Transverse colon (tissue), 4 donors: ENCODE measurements around the gene SYT1. TPM values are rescaled to one million over a fixed set of nuclear protein-coding genes. Genes with fewer than 3 reads are reported as not detected.

Experiments used
- DNase-seq: peaks from one replicate; pipeline ENCODE4 v3.0.0-alpha.2; 2019
- H3K27ac ChIP-seq, 4 donors: fragments of 200-600 bp; sonication (generic); 2 replicates each; pipeline ENCODE4 v1.5.1; 2016 to 2018; ENCODE audit warnings: inconsistent platforms in 4 of 4
- H3K27me3 ChIP-seq: fragments of 200-600 bp; sonication (generic); 2 replicates; pipeline ENCODE4 v1.5.1; 2017; ENCODE audit warnings: inconsistent platforms
- H3K36me3 ChIP-seq, 4 donors: fragments of 200-600 bp; sonication (generic); 2 replicates each; pipeline ENCODE4 v1.5.1; 2017 to 2019; ENCODE audit warnings: inconsistent platforms in 4 of 4
- H3K4me1 ChIP-seq, 4 donors: fragments of 200-600 bp; sonication (generic); 2 replicates each; pipeline ENCODE4 v1.5.1; 2017 to 2020; ENCODE audit warnings: inconsistent platforms in 4 of 4
- H3K4me3 ChIP-seq, 4 donors: fragments of 200-600 bp; sonication (generic); 1 replicate in 1 of 4; 2 replicates in 3 of 4; pipeline versions ENCODE4 v1.5.1 to v1.6.1; 2017 to 2019; ENCODE audit warnings: inconsistent platforms in 4 of 4
- H3K9me3 ChIP-seq, 2 donors: fragments of 200-600 bp; sonication (generic); 2 replicates each; pipeline ENCODE4 v1.5.1; 2017 to 2019; ENCODE audit warnings: inconsistent platforms in 2 of 2
- CTCF ChIP-seq, 5 experiments: fragments of 200-600 bp in 3 of 5; fragments of 450-650 bp in 2 of 5; sonication (generic) in 3 of 5; IDR thresholded peaks; 1 replicate in 2 of 5; 2 replicates in 3 of 5; pipeline ENCODE4 v1.5.1; 2016 to 2017; ENCODE audit warnings: antibody characterized with exemption in 5 of 5, inconsistent platforms in 3 of 5, mild to moderate bottlenecking in 2 of 5, moderate library complexity in 1 of 5
- EP300 ChIP-seq: sonication (generic); formaldehyde crosslinking; IDR thresholded peaks from one replicate; pipeline ENCODE4 v1.6.1; 2017; ENCODE audit warnings: antibody characterized with exemption, low read depth
- POLR2A ChIP-seq: fragments of 450-650 bp; IDR thresholded peaks from one replicate; pipeline ENCODE4 v1.6.1; 2016; ENCODE audit warnings: antibody characterized with exemption, mild to moderate bottlenecking, moderate library complexity
- POLR2AphosphoS5 ChIP-seq, 3 donors: sonication (generic); formaldehyde crosslinking; IDR thresholded peaks; one replicate each; pipeline ENCODE4 v1.6.1; 2016; ENCODE audit warnings: antibody characterized with exemption in 3 of 3
- WGBS, 2 donors: methylation state at CpG; one replicate each; pipeline ENCODE4 v1.1.5; 2018; ENCODE audit warnings: low coverage in 1 of 2; 5-methylcytosine and 5-hydroxymethylcytosine counted together
- in situ Hi-C, 4 donors: fragments of 200-750 bp; cut with MboI; loops; one replicate each; pipeline versions ENCODE4 v1.15.0 to v1.15.1; 2017; ENCODE audit warnings: low sequenced_read_pairs in 3 of 4, low pct_ligation_motif_present in 1 of 4, low pct_unique_long_range_greater_than_20kb in 1 of 4
- intact Hi-C: fragments of 100-400 bp; cut with DNase I; formaldehyde crosslinking; loops from one replicate; pipeline ENCODE4 v1.15.1; 2023; ENCODE audit warnings: low total_unique reads
- total RNA-seq, 4 donors: library from RNA; depleted of rRNA; stranded (reverse); fragments of >200 nt; gene quantifications; one replicate each; pipeline ENCODE4 v1.1.0, GENCODE V29; 2016

SYT1 gene
- total RNA-seq, 4 donors from 2014 or later: 0.60 to 4.9 (median 2.1) TPM

DNA sequence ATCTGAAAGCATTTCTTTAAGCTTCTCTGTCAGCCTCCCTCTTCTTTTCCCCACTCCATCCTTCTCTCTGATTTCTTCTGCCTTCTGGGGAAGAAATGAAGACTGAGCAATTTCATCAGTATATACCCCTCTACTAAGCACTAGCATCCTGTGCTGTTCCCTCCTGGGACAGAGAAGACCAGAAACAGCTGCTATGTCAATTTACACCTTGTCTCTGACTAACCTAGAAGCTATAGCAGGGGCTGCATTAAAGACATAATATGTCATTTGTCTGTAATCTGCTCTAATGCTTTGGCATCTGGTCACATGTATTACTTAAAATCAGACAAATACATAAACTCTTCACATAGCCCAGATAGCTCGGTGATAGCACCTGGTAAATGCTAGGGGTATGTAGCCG, 529.3 kb downstream of the SYT1 start:
- Histone ChIP-seq H3K4me3 (no peak overlapping the region), H3K9me3 (no peaks in the 10 kb centered on the region), H3K27me3 (no peaks in the 10 kb centered on the region), H3K27ac (no peak overlapping the region), H3K4me1 (no peaks in the 10 kb centered on the region), H3K36me3 (no peaks in the 10 kb centered on the region)
- WGBS, 2 donors: 88 to 93% methylated on average over 2 of the region's 2 CpGs
- no peak for TF ChIP-seq EP300
- DNase-seq: no peak
- in situ Hi-C loops: loop anchor here in 1 of 4 donors (25.0 kb wide), 1 partner anchor 793 kb away; no protein-coding TSS in a partner anchor
- intact Hi-C loops: no loop called here

GRCh38 chr12:79397609-79398008, 533.0 kb downstream of the SYT1 start:
- H3K4me1 ChIP-seq: no peaks in the 10 kb centered on the region
- DNase-seq: no peak
- 67 to 72% methylated on average over 2 of the region's 2 CpGs for WGBS, 2 donors
- intact Hi-C loops (no loop called here), in situ Hi-C loops (loop anchor here in 1 of 4 donors (25.0 kb wide), 1 partner anchor 790 kb away; no protein-coding TSS in a partner anchor)
- H3K27ac ChIP-seq: no peak overlapping the region
- H3K27me3 ChIP-seq: no peaks in the 10 kb centered on the region
- H3K36me3 ChIP-seq: no peaks in the 10 kb centered on the region
- TF ChIP-seq CTCF (IDR thresholded peaks at IDR 0.05): no peak
- TF ChIP-seq POLR2A: no peak
- TF ChIP-seq POLR2AphosphoS5 (IDR thresholded peaks at IDR 0.05): no peak
- no peak for TF ChIP-seq EP300
- no peaks in the 10 kb centered on the region for H3K9me3 ChIP-seq
- H3K4me3 ChIP-seq: no peak overlapping the region

DNA sequence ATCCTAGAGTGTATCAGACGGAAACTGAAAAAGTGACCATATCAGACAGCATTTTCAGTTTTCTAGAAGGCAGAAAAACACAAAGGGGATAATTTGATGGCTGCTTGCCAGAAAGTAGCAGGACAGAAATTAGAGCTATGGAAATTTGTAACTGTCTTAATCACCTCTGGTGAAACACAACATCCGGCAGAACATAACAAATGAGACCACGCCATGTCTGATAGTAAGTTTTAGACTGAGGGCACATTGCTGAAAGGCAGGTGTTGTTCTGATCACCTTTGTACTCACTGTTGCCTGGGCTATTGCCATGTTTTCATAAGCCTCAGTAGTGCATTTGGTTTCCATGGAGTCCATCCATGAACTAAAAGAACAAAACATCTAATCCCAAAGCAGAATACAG, 535.9 kb downstream of the SYT1 start:
- H3K36me3 ChIP-seq: no peaks in the 10 kb centered on the region
- no peak overlapping the region for H3K4me3 ChIP-seq
- 74 to 88% methylated on average over 3 of the region's 3 CpGs for WGBS, 2 donors
- no peaks in the 10 kb centered on the region for H3K27me3 ChIP-seq
- no peak overlapping the region for H3K27ac ChIP-seq
- DNase-seq: no peak
- H3K9me3 ChIP-seq: no peaks in the 10 kb centered on the region
- in situ Hi-C loops: loop anchor here (10.0 to 25.0 kb wide), 6 partner anchors 137 to 862 kb away; partner anchors contain the start of gene PAWR (in 1 of the 4)
- intact Hi-C loops: loop anchor here (5.0 kb wide), 1 partner anchor 342 kb away; no protein-coding TSS in a partner anchor
- H3K4me1 ChIP-seq: no peaks in the 10 kb centered on the region
- TF ChIP-seq POLR2A: no peak

GRCh38 chr12:79402606-79403005, 538.0 kb downstream of the SYT1 start:
- Histone ChIP-seq H3K9me3 (no peaks in the 10 kb centered on the region), H3K4me3 (no peak overlapping the region), H3K27me3 (no peaks in the 10 kb centered on the region), H3K36me3 (no peaks in the 10 kb centered on the region), H3K27ac (no peak overlapping the region), H3K4me1 (no peaks in the 10 kb centered on the region)
- in situ Hi-C loops: loop anchor here (10.0 to 25.0 kb wide), 6 partner anchors 135 to 860 kb away; partner anchors contain the start of gene PAWR (in 1 of the 4)
- TF ChIP-seq EP300 (no peak), CTCF (IDR thresholded peaks at IDR 0.05) (no peak), POLR2A (no peak), POLR2AphosphoS5 (IDR thresholded peaks at IDR 0.05) (no peak)
- 72 to 76% methylated on average over 2 of the region's 2 CpGs for WGBS, 2 donors
- intact Hi-C loops: loop anchor here (5.0 kb wide), 1 partner anchor 340 kb away; no protein-coding TSS in a partner anchor
- no peak for DNase-seq

- no peaks in the 10 kb centered on the region for H3K27me3 ChIP-seq
- no peak overlapping the region for H3K4me3 ChIP-seq
- H3K36me3 ChIP-seq: no peaks in the 10 kb centered on the region
- no peak overlapping the region for H3K27ac ChIP-seq
- TF ChIP-seq POLR2AphosphoS5 (IDR thresholded peaks at IDR 0.05): no peak
- TF ChIP-seq EP300: no peak
- no peak for TF ChIP-seq POLR2A
- no peak for TF ChIP-seq CTCF (IDR thresholded peaks at IDR 0.05)
- H3K4me1 ChIP-seq: peaks cover 0 to 15% (median 8%) of the 10 kb centered on the region in 4 donors
- no peak for DNase-seq
- in situ Hi-C loops (loop anchor here (10.0 to 25.0 kb wide), 6 partner anchors 130 to 855 kb away; partner anchors contain the start of gene PAWR (in 1 of the 4)), intact Hi-C loops (no loop called here)
- no peaks in the 10 kb centered on the region for H3K9me3 ChIP-seq
- WGBS, 2 donors: 82 to 100% methylated on average over 1 of the region's 1 CpG
These were observed 542.4 kb downstream of the SYT1 start for GRCh38 chr12:79406993-79407392.
